Gastrocnemius medialis (tissue), 4 donors: ENCODE data around the gene SLC38A8. TPM values are rescaled to one million over a fixed set of nuclear protein-coding genes. Genes with fewer than 3 reads are reported as not detected.

Source experiments
- ATAC-seq, 2 donors: fragments of 150-250 bp; one replicate each; pipeline ENCODE4 v1.9.1; 2016
- DNase-seq, 2 donors: peaks; one replicate each; pipeline ENCODE4 v3.0.0-alpha.2; 2019
- H3K27ac ChIP-seq, 4 donors: fragments of 200-600 bp; sonication (generic); 1 replicate in 1 of 4; 2 replicates in 3 of 4; pipeline ENCODE4 v1.5.1; 2016 to 2018; ENCODE audit warnings: mild to moderate bottlenecking in 2 of 4, moderate library complexity in 1 of 4
- H3K27me3 ChIP-seq, 3 donors: fragments of 200-600 bp; sonication (generic) in 2 of 3; 1 replicate in 1 of 3; 2 replicates in 2 of 3; pipeline versions ENCODE4 v1.5.1 to v1.6.0; 2016 to 2019; ENCODE audit warnings: mild to moderate bottlenecking in 1 of 3, moderate library complexity in 1 of 3
- H3K36me3 ChIP-seq, 2 donors: fragments of 200-600 bp; sonication (generic) in 1 of 2; one replicate each; pipeline ENCODE4 v1.5.1; 2017 to 2018
- H3K4me1 ChIP-seq, 2 donors: fragments of 200-600 bp; sonication (generic) in 1 of 2; one replicate each; pipeline ENCODE4 v1.5.1; 2016 to 2017; ENCODE audit warnings: mild to moderate bottlenecking in 2 of 2
- H3K4me3 ChIP-seq, 4 donors: fragments of 200-600 bp; sonication (generic) in 3 of 4; 1 replicate in 1 of 4; 2 replicates in 3 of 4; pipeline ENCODE4 v1.5.1; 2016 to 2019; ENCODE audit warnings: mild to moderate bottlenecking in 2 of 4
- H3K9me3 ChIP-seq, 3 donors: fragments of 200-600 bp; sonication (generic) in 2 of 3; 1 replicate in 1 of 3; 2 replicates in 2 of 3; pipeline ENCODE4 v1.5.1; 2016 to 2019
- CTCF ChIP-seq, 5 experiments: fragments of 450-650 bp in 3 of 5; fragments of 200-600 bp in 2 of 5; sonication (generic) in 2 of 5; IDR thresholded peaks in 4 of 5; conservative IDR thresholded peaks in 1 of 5; 1 replicate in 4 of 5; 2 replicates in 1 of 5; pipeline ENCODE4 v1.5.1; 2016 to 2019; ENCODE audit warnings: antibody characterized with exemption in 5 of 5, mild to moderate bottlenecking in 3 of 5, moderate library complexity in 3 of 5
- POLR2A ChIP-seq, 2 donors: fragments of 450-650 bp; IDR thresholded peaks; one replicate each; pipeline ENCODE4 v1.6.1; 2017; ENCODE audit warnings: antibody characterized with exemption in 2 of 2, mild to moderate bottlenecking in 2 of 2, moderate library complexity in 2 of 2
- in situ Hi-C, 4 donors: fragments of 200-750 bp; cut with MboI; loops; one replicate each; pipeline versions ENCODE4 v1.15.0 to v1.8.0; 2017; ENCODE audit warnings: low sequenced_read_pairs in 4 of 4
- intact Hi-C: fragments of 100-400 bp; cut with DNase I; formaldehyde crosslinking; loops from one replicate; pipeline ENCODE4 v1.15.1; 2023; ENCODE audit warnings: low total_unique reads
- total RNA-seq, 4 donors: library from RNA; depleted of rRNA; stranded (reverse); fragments of >200 nt; gene quantifications; one replicate each; pipeline versions ENCODE4 v1.1.0 to v1.2.3, GENCODE V29; 2016

Gene SLC38A8
- total RNA-seq, 4 donors from 2014 or later: not detected

DNA sequence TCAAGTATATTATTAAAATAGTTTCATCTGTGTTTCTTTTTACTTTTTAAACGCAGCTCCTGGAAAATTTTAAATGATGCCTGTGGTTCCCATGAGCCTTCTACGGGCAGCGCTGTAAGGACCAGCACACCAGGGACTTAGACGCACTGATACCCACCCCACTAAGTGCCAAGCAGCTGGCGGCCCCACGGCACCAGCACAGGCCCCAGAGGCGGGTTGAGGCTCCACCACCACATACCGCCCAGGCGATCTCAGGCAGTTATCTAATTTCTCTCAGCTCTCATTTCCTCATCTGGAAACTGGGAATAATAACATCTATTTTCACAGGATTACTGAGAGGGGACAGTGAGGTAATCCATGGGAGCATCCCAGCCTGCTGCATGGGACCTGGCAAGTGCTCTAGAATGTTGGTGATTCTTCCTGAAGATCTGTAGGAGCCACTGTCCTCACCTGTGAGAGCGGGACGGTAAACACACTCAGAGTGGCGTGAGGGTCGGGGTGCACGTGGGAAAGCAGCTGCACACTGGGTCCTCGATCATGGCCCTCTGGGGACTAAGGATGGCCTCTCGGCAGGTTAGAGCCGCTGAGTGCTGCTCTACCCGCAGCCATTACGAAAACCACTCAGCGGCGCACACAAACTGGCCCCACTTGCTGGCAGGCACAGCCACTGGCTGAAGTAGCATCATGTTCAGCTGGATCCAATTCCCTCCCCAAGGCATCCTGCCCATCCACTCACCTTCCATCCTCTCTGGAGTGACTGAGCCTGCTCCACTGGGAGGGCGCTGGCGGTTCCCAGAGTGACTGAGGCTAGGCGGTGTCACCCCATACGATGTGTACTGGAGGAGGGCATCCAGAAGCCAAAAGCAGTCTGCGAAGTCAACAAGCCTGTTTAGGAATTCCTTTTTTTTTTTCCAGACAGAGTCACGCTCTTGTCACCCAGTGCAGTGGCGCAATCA, 17.6 kb upstream of the SLC38A8 start:
- Histone ChIP-seq H3K36me3 (peaks cover 3 to 97% of the 10 kb centered on the region in 2 donors), H3K27me3 (no peaks in the 10 kb centered on the region), H3K9me3 (no peaks in the 10 kb centered on the region), H3K4me1 (no peaks in the 10 kb centered on the region), H3K27ac (no peak overlapping the region), H3K4me3 (no peak overlapping the region)
- TF ChIP-seq POLR2A (IDR thresholded peaks at IDR 0.05): no peak
- no peak for TF ChIP-seq CTCF (IDR thresholded peaks at IDR 0.05 in 4 of 5, conservative IDR thresholded peaks at IDR 0.05 in 1 of 5)
- ATAC-seq: no peak
- intact Hi-C loops: no loop called here
- no peak for DNase-seq
- in situ Hi-C loops: loop anchor here (5.0 to 25.0 kb wide), 7 partner anchors 85 to 245 kb away; partner anchors contain the start of genes NECAB2 (in 2 of the 4) and OSGIN1 (in 2 of the 4)

DNA sequence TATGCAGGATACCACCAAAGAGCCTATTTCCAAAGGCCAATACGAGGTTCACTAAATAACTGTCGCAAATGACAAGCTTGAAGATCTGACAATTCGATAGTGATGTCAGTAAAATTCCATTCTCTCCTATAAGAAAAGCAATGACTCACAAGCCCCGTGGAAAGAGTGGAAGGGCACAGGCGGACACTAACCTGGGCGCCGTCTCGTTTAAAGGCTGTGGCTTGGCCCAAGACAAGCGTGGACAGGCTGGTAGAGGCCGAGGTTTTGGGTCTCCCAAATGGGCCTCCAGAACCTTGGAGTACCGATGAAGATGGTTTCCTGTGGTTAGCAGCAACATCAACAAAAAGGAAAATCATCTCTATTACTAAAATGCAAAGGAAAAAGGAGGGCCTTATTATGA, 16.5 kb upstream of the SLC38A8 start:
- no peak overlapping the region for H3K27ac ChIP-seq
- DNase-seq (no peak), ATAC-seq (no peak)
- peaks cover 3 to 97% of the 10 kb centered on the region in 2 donors for H3K36me3 ChIP-seq
- H3K9me3 ChIP-seq: no peaks in the 10 kb centered on the region
- in situ Hi-C loops (loop anchor here in 2 of 4 donors (10.0 to 25.0 kb wide), 2 partner anchors 84 to 97 kb away; partner anchors contain the start of genes NECAB2 (in 1 of the 2) and OSGIN1 (in 1 of the 2)), intact Hi-C loops (no loop called here)
- no peak overlapping the region for H3K4me3 ChIP-seq
- H3K4me1 ChIP-seq: no peaks in the 10 kb centered on the region
- no peaks in the 10 kb centered on the region for H3K27me3 ChIP-seq
- no peak for TF ChIP-seq CTCF (IDR thresholded peaks at IDR 0.05 in 4 of 5, conservative IDR thresholded peaks at IDR 0.05 in 1 of 5)
- no peak for TF ChIP-seq POLR2A (IDR thresholded peaks at IDR 0.05)

DNA sequence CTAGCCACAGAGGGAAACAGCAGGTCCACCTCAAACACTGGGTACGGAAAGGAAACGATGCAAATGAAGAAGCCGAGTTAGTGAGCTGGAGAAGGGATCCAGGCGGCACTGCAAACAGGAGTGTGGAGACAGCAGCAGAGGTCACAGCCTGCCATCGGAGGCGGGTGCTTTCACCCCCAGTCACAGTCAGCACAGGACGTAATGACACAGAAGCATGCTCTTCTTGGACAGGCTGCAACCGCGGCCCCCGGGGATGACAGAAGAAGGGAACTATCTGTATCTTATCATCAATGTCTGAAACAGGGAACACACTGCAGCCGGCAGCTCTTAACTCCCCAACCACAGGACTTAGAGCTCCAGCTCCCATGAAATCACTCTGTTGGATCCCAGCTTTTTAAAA, 16.1 kb upstream of the SLC38A8 start:
- Histone ChIP-seq H3K9me3 (no peaks in the 10 kb centered on the region), H3K4me3 (no peak overlapping the region), H3K36me3 (peaks cover 3 to 97% of the 10 kb centered on the region in 2 donors), H3K4me1 (no peaks in the 10 kb centered on the region), H3K27ac (no peak overlapping the region), H3K27me3 (no peaks in the 10 kb centered on the region)
- intact Hi-C loops: no loop called here
- in situ Hi-C loops: loop anchor here in 2 of 4 donors (10.0 to 25.0 kb wide), 2 partner anchors 84 to 96 kb away; partner anchors contain the start of genes NECAB2 (in 1 of the 2) and OSGIN1 (in 1 of the 2)
- DNase-seq (no peak), ATAC-seq (no peak)
- no peak for TF ChIP-seq POLR2A (IDR thresholded peaks at IDR 0.05)
- TF ChIP-seq CTCF (IDR thresholded peaks at IDR 0.05 in 4 of 5, conservative IDR thresholded peaks at IDR 0.05 in 1 of 5): no peak

DNA sequence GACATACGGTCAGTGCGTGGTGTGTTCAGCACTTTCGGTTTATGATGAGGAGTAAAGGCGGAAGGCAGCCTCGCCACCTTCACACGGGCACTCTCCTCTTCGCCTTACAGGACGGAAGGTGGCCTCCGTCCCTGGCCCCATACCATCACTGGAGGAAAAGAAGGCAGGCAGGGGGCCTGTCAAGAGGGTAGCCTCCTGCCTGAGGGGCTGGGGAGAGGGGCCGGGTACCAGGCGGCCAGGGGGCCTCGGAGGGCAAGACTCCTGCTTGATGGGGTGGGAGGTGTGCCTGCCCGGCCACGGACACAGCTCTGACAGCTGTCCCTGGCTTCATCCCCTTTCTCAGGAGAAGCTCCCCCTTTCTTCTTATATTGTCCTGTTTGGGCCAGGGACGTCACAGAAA, 15.6 kb upstream of the SLC38A8 start:
- no peak for DNase-seq
- in situ Hi-C loops: loop anchor here in 2 of 4 donors (10.0 to 25.0 kb wide), 2 partner anchors 83 to 96 kb away; partner anchors contain the start of genes NECAB2 (in 1 of the 2) and OSGIN1 (in 1 of the 2)
- no peak for TF ChIP-seq CTCF (IDR thresholded peaks at IDR 0.05 in 4 of 5, conservative IDR thresholded peaks at IDR 0.05 in 1 of 5)
- TF ChIP-seq POLR2A (IDR thresholded peaks at IDR 0.05): no peak

More for the DNA sequence above, 15.6 kb upstream of the SLC38A8 start:
- Histone ChIP-seq H3K36me3 (peaks cover 3 to 100% of the 10 kb centered on the region in 2 donors), H3K4me1 (no peaks in the 10 kb centered on the region), H3K4me3 (no peak overlapping the region), H3K27ac (no peak overlapping the region), H3K27me3 (no peaks in the 10 kb centered on the region), H3K9me3 (no peaks in the 10 kb centered on the region)
- intact Hi-C loops: no loop called here
- ATAC-seq: no peak
